ENCODE data around the gene HAL. TPM values are rescaled to one million over a fixed set of nuclear protein-coding genes. Genes with fewer than 3 reads are reported as not detected.

Gene HAL
- total RNA-seq, 2 experiments from 2014 or later, result 0.25 TPM

DNA sequence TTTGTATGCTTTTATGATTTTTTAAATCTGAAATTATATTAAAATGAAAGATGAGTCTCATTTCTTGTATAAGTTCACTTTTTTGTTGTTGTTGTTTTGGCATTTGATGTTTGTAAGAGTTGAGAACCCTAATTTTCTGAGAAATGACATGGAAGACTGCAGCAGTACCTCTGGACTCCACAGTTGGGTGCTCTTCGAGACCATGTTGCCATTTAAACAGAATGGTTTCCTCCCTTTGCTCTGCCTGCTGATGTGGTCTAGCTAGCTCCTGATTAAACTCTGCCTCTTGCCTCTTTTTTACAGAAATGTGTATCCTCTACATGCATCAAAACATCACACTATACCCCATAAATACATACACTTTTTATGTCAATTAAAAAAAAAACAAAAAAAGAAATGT lies 45.0 kb upstream of the HAL start:
- Mint-ChIP-seq H3K36me3 (ENCODE audit: low read depth) (no peaks in the 10 kb centered on the region), H3K9me3 (no peaks in the 10 kb centered on the region), H3K4me1 (ENCODE audit: low read depth) (peaks cover 15% of the 10 kb centered on the region), H3K4me3 (no peak overlapping the region), H3K27me3 (no peaks in the 10 kb centered on the region), H3K27ac (no peak overlapping the region)
- ATAC-seq (no peak), DNase-seq (no peak)
- ChIA-PET POLR2A (interaction anchor here (0.7 kb wide), 1 partner anchor 16 kb away, joined by 3 read pairs; no protein-coding TSS in a partner anchor), CTCF (interaction anchor here (1.1 to 1.5 kb wide), 3 partner anchors 20 to 174 kb away, joined by 3 to 5 read pairs (median 4); no protein-coding TSS in a partner anchor)
- TF ChIP-seq, protein P1, sequence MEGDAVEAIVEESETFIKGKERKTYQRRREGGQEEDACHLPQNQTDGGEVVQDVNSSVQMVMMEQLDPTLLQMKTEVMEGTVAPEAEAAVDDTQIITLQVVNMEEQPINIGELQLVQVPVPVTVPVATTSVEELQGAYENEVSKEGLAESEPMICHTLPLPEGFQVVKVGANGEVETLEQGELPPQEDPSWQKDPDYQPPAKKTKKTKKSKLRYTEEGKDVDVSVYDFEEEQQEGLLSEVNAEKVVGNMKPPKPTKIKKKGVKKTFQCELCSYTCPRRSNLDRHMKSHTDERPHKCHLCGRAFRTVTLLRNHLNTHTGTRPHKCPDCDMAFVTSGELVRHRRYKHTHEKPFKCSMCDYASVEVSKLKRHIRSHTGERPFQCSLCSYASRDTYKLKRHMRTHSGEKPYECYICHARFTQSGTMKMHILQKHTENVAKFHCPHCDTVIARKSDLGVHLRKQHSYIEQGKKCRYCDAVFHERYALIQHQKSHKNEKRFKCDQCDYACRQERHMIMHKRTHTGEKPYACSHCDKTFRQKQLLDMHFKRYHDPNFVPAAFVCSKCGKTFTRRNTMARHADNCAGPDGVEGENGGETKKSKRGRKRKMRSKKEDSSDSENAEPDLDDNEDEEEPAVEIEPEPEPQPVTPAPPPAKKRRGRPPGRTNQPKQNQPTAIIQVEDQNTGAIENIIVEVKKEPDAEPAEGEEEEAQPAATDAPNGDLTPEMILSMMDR (IDR thresholded peaks at IDR 0.05), result no peak
- intact Hi-C loops (cut with micrococcal nuclease), result no loop called here

DNA sequence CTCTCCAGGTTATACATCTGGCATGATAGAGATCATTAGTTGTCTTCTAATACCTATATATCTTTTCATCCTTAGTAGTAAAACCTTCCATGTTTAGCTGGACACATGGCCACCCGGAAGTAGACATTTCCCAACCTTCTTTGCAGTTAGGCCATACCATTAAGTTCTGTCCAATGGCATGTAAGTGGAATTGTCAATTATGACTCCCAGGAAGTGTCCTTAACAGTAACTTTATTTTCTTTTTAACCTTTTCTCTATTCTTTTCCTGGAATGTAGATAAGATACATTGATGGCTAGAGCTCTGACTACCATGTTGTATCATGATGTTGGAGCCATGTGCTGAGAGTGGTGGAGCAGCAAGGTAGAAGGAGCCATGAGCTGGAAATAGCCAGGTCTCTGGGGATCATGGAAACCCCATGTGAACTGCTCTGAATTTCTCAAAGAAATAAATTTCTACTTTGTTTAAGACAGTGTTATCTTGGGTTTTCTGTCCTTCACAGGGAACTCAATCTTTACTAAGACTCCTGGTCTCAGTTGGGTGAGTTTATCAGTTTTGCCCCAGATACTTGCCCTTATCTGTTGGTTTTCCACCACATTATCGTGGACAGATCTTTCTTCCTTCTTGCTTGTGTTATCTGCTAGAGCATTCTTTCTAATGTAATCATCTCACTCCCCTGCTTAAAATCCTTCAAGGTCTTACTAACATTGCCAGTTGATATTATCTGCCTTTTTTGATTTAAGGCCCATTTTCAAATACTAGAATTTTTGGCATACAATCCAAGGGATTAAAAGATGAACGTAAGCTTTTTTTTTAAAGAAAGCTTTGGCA lies 44.4 kb upstream of the HAL start:
- ATAC-seq (no peak), DNase-seq (no peak)
- ChIA-PET CTCF (interaction anchor here (1.1 to 1.5 kb wide), 3 partner anchors 20 to 175 kb away, joined by 3 to 5 read pairs (median 4); no protein-coding TSS in a partner anchor), POLR2A (interaction anchor here (0.7 kb wide), 1 partner anchor 16 kb away, joined by 3 read pairs; no protein-coding TSS in a partner anchor)
- Mint-ChIP-seq H3K36me3 (ENCODE audit: low read depth) (no peaks in the 10 kb centered on the region), H3K4me3 (no peak overlapping the region), H3K27me3 (no peaks in the 10 kb centered on the region), H3K27ac (no peak overlapping the region), H3K9me3 (no peaks in the 10 kb centered on the region), H3K4me1 (ENCODE audit: low read depth) (peaks cover 11% of the 10 kb centered on the region)
- TF ChIP-seq, protein P1 (IDR thresholded peaks at IDR 0.05), result no peak
- intact Hi-C loops (cut with micrococcal nuclease), result no loop called here

DNA sequence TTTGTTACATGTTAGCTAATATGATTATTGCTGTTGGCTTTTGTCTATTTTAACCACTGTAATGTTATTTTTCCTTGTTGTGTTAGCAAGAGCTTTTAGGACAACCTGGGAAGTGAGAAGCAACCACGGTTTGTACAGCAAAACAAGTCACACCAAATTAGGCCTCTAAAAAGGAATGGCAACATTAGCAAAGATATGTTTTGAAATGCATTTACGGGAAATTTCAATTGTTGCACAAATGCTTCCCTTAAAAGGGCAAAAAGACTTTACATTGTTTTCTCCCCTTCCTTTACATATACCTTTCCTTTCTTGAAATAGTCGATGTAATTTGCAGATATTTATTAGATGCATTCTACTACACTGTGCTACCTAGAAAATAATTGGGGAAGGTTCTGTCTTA lies 43.4 kb upstream of the HAL start:
- ChIA-PET CTCF (no interaction called here), POLR2A (no interaction called here)
- Mint-ChIP-seq H3K9me3 (no peaks in the 10 kb centered on the region), H3K36me3 (ENCODE audit: low read depth) (no peaks in the 10 kb centered on the region), H3K27ac (no peak overlapping the region), H3K27me3 (no peaks in the 10 kb centered on the region), H3K4me1 (ENCODE audit: low read depth) (peaks cover 5% of the 10 kb centered on the region), H3K4me3 (no peak overlapping the region)
- DNase-seq, result no peak
- TF ChIP-seq, protein P1 (IDR thresholded peaks at IDR 0.05), result no peak
- intact Hi-C loops (cut with micrococcal nuclease), result no loop called here
- ATAC-seq, result no peak

DNA sequence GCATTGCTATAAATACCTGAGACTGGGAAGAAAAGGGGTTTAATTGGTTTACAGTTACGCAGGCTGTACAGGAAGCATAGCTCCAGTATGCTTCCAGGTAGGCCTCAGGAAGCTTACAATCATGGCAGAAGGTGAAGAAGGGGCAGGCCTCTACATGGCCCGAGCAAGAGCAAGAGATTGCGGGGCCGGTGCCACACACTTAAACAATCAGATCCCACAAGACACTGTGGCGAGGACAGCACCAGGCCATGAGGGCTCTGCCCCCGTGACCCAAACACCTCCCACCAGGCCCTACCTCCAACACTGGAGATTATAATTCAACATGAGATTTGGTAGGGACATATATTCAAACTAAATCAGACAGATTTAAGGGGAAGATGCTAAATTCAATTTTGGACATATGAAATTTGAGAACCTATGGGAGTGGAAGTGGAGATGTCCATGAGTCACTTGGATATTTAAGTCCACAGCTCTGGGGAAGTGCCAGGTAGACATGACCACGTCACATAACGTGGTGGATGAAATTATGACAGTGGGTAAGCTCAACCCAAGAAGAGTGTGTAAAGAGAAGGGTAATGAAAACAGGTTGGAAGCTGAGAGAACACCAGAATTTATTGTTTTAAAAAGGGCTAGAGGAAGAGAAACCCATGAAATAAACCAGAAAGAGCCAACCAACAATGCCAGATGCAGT lies 40.8 kb upstream of the HAL start:
- Mint-ChIP-seq H3K27ac (no peak overlapping the region), H3K27me3 (no peaks in the 10 kb centered on the region), H3K4me3 (no peak overlapping the region), H3K9me3 (no peaks in the 10 kb centered on the region), H3K4me1 (ENCODE audit: low read depth) (peaks cover 12% of the 10 kb centered on the region), H3K36me3 (ENCODE audit: low read depth) (no peaks in the 10 kb centered on the region)
- DNase-seq (no peak), ATAC-seq (no peak)
- intact Hi-C loops (cut with micrococcal nuclease), result no loop called here
- ChIA-PET CTCF (interaction anchor here (0.9 kb wide), 1 partner anchor 93 kb away, joined by 4 read pairs; no protein-coding TSS in a partner anchor), POLR2A (interaction anchor here (1.8 kb wide), 1 partner anchor 94 kb away, joined by 7 read pairs; the partner anchor contains the start of genes AMDHD1 and CCDC38)
- TF ChIP-seq, protein P1 (IDR thresholded peaks at IDR 0.05), result no peak

Data from activated CD8-positive, alpha-beta T cell treated with anti-CD3 and anti-CD28 coated beads for 36 hours (primary cell).